K562 (cell line): Measurements from ENCODE around the gene NELL1.

Experiments
- E2F5 ChIP-seq: sonication (generic); formaldehyde crosslinking; IDR thresholded peaks from 2 replicates; pipeline ENCODE4 v1.8.0; 2022; ENCODE audit warnings: mild to moderate bottlenecking, missing genetic modification reagents
- MCM5 ChIP-seq: fragments of 450-650 bp; IDR thresholded peaks from 2 replicates; pipeline ENCODE4 v1.6.1; 2016; ENCODE audit warnings: low read depth
- NR2C2 ChIP-seq, 2 experiments: fragments of 200-800 bp in 1 of 2; sonication (Bioruptor generic) in 1 of 2; sonication (generic) in 1 of 2; formaldehyde crosslinking in 1 of 2; IDR thresholded peaks; 2 replicates each; pipeline versions ENCODE4 v1.6.1 to v1.8.0; 2016 to 2022; ENCODE audit warnings: mild to moderate bottlenecking in 1 of 2, missing compliant biosample characterization in 1 of 2, missing genetic modification characterization in 1 of 2, missing genetic modification reagents in 1 of 2
- REST ChIP-seq, 2 experiments: fragments of 450-650 bp; formaldehyde crosslinking in 1 of 2; IDR thresholded peaks; 2 replicates each; pipeline versions ENCODE4 v1.4.0 to v1.6.1; 2014 to 2020; ENCODE audit warnings: mild to moderate bottlenecking in 2 of 2, borderline replicate concordance in 1 of 2, low read depth in 1 of 2
- RNF2 ChIP-seq: sonication (generic); IDR thresholded peaks from 2 replicates; pipeline ENCODE4 v1.6.1; 2016
- TCF3 ChIP-seq: sonication (generic); formaldehyde crosslinking; IDR thresholded peaks from 2 replicates; pipeline ENCODE4 v1.4.0; 2020; ENCODE audit warnings: mild to moderate bottlenecking, missing genetic modification reagents
- THRB ChIP-seq: fragments of 450-650 bp; formaldehyde crosslinking; conservative IDR thresholded peaks from 2 replicates; pipeline ENCODE4 v1.4.0; 2022; ENCODE audit warnings: mild to moderate bottlenecking, missing genetic modification characterization
- TRIM24 ChIP-seq, 2 experiments: fragments of 450-650 bp; IDR thresholded peaks; 2 replicates each; pipeline ENCODE4 v1.6.1; 2016
- ZFP91 ChIP-seq: sonication (generic); formaldehyde crosslinking; IDR thresholded peaks from 2 replicates; pipeline ENCODE4 v1.8.0; 2022; ENCODE audit warnings: mild to moderate bottlenecking, missing genetic modification reagents

- TF ChIP-seq TRIM24 (IDR thresholded peaks at IDR 0.05), result no peak
- no peak for TF ChIP-seq MCM5
- no peak for TF ChIP-seq NR2C2 (CRISPR knock-in tag; IDR thresholded peaks at IDR 0.05)
- no peak for TF ChIP-seq NR2C2 (tag; IDR thresholded peaks at IDR 0.05)
- no peak for TF ChIP-seq THRB (CRISPR knock-in tag)
- no peak for TF ChIP-seq ZFP91 (CRISPR knock-in tag)
- TF ChIP-seq TCF3, result no peak
- TF ChIP-seq REST (IDR thresholded peaks at IDR 0.05; ENCODE audit: borderline replicate concordance), result no peak
- no peak for TF ChIP-seq REST (CRISPR knock-in tag; IDR thresholded peaks at IDR 0.05; ENCODE audit: low read depth)
- no peak for TF ChIP-seq E2F5
- TF ChIP-seq RNF2, result no peak
Observed at GRCh38 chr11:21133722-21134121, 464.3 kb downstream of the NELL1 start.
